Right ventricle myocardium superior (tissue), 1 donor: Measurements from ENCODE around the gene PTPRN2. TPM values are rescaled to one million over a fixed set of nuclear protein-coding genes. Genes with fewer than 3 reads are reported as not detected.
"Not testable (repeated sequence)": the region's sequence is repeated elsewhere in the genome, so short reads cannot be mapped to it uniquely, and the experiment has no call there.

Source experiments
- ATAC-seq: fragments of 200-7000 bp; cut with Tn5 transposase; one replicate; pipeline ENCODE4 v1.9.1; 2020; ENCODE audit warnings: mild to moderate bottlenecking; ENCODE audit not compliant: poor library complexity
- DNase-seq: peaks from one replicate; pipeline ENCODE4 v3.0.0-alpha.2; 2020
- intact Hi-C: fragments of 100-400 bp; cut with DNase I; formaldehyde crosslinking; loops from one replicate; pipeline ENCODE4 v1.11.2; 2022
- total RNA-seq: library from RNA; stranded (reverse); fragmentation: NEBNext Ultra II Directional; extraction: Animal tissue kit (Norgen Biotek cat#: 25700); gene quantifications from one replicate; pipeline ENCODE4 v1.2.1, GENCODE V29; 2021
- donor health status: DM: no; HTN: yes; CAD: no; lungs with severe emphysema.

Gene PTPRN2
- total RNA-seq, 1 donor from 2014 or later = 1.2 TPM

DNA sequence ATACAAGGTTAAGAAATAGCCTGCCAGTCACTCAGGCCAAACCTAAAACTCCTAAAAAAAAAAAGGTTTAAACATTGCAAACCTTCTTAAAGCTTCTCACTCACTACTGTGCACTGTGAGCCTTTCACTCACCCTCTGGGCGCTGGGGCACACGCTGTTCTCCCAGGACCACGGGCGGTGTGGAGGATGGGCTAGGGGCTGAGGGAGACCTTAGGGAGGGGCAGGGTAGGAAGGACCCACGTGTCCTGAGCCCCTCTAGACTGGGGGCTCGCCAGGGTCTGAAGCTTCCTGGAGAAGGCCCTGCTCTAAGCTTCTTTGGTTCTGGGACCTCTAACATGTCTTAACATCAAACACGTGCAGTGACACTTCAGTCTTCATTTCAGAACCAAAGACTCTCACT, 681.0 kb downstream of the PTPRN2 start:
- DNase-seq = no peak
- ATAC-seq = no peak
- intact Hi-C loops = no loop called here

DNA sequence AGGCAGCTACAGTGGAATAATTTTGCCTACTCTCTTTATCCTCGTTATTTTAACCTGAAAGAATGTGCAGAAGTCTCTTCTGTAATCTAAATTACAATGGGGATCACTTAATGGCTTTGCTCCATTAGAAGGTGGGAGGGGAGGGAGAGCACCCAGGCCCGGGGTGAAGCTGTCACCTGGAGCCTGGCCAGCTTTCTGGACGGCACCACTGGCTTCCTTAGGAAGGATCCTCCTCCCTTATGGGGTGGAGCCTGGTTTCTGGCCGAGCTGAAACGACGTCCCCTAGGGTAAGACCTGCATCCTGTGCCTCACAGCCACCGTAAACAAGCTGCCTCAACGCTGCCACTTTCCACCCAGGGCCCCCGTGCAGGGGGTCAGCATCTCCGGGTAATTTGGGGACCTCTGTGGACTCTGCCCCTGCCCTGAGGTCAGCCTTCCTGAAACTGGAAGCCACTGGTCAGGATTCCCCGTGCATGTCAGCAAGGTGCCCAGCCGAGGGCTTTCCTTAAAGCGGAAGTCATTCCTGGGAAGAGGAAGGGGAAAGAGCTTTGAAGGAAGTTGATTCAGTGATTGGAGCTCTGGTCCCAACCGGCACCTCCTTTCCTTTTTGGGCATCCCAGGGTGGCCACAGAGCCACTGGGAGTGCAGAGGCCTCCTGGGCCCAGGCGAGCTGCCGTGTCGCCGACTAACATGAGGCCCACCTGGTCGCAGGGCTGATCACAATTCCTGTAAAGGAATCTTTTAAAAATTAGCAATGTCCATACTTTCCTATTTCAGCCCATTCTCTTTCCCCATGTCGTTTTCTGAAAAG, 681.8 kb downstream of the PTPRN2 start:
- intact Hi-C loops = no loop called here
- peak; percentile 64 for ATAC-seq
- DNase-seq = peak; percentile 65

GRCh38 chr7:157904866-157905570, 682.6 kb downstream of the PTPRN2 start:
- no peak for ATAC-seq
- intact Hi-C loops = no loop called here
- DNase-seq = no peak

DNA sequence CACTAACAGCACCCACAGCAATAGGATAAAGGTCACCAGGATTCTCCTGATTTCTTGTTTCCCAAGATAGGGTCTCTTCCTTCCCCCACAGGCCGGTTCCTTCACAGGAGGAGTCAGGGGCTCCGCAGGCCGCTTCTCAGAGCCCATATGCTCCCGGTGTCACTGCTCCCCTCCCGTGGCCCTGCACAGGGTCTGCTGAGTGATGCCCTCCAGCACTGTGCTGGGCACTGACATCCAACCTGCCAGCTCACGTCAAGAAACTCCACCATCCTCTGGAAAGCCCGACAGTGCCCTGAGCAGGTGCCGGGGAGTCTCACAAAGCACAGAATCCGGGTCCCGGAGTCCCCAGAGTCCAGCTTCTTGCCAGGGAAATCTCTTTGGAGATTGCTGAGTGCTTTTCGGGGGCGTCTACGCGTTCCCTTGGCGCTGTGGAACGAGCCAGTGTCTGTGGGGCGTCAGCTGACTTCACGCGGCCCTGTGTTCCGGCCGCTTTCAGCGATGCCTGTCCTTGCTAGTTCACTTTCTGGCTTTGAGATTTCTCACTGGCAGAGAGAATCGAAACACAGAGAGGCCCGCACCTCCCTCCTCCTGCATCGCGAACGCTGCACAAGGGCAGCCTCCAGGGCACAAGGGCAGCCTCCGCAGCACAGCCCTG, 683.3 kb downstream of the PTPRN2 start:
- no peak for DNase-seq
- ATAC-seq = no peak
- intact Hi-C loops = no loop called here

DNA sequence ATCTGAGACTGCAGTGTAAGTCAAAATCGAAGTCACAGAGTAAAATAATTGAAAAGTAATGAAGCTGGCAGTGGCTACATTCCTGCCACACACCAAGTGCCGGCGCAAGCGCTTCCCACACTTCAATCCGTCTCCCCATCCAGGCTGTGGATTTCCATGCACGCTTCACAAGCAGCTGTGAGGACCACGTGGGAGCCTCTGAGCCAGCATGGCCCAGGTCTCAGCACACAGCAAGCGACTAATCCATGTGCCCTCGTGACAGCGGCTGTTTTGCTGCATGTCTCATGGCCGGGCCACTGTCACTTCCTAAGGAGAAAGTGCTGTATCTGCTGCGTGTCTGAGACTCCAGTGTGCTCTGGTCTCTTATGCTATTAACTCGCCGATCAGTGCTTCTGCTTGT, 683.9 kb downstream of the PTPRN2 start:
- intact Hi-C loops = no loop called here
- no peak for ATAC-seq
- no peak for DNase-seq

DNA sequence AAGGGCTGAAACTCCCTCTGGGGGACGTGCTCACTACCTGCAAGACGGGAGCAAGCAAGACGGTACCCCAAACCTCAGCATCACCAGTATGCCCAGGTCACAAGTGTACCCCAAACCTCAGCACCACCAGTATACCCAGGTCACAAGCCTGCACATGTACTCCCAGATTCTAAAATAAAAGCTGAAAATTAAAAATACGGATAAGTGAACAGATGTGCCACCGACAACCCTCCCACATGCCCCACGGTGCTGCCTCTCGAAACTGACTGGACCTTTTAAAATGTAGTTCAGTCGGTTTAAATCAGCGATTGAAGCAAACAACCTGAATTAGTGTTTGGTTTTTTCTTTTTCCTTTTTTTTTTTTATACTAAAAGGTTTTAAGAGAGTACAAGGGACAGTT, 684.3 kb downstream of the PTPRN2 start:
- intact Hi-C loops = no loop called here
- DNase-seq = no peak
- ATAC-seq = no peak

GRCh38 chr7:157901816-157902610, 685.6 kb downstream of the PTPRN2 start:
- intact Hi-C loops, DNase-seq, ATAC-seq: not testable (repeated sequence)

DNA sequence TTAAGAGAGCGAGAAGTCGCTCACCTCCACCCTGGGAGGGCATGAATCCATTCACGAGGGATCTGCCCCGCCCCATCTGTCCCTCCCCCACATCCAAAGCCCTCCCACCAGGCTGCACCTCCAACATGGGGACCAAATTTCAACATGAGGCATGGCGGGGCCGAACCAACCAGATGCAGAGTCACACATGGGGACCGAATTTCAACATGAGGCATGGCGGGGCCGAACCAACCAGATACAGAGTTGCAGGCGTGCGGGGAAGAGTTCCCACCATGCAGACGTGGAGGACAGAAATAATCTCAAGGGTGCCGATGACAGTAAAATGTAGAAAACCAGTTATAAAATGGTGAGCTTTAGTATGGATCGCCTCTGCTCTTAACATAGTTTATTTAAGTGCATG, 686.5 kb downstream of the PTPRN2 start:
- intact Hi-C loops = no loop called here
- no peak for DNase-seq
- no peak for ATAC-seq

GRCh38 chr7:157900556-157900955, 687.1 kb downstream of the PTPRN2 start:
- DNase-seq (no peak), ATAC-seq (no peak)
- intact Hi-C loops = no loop called here

GRCh38 chr7:157900011-157900410, 687.6 kb downstream of the PTPRN2 start:
- intact Hi-C loops = no loop called here
- ATAC-seq (peak; percentile 64), DNase-seq (no peak)

GRCh38 chr7:157898802-157899505, 688.7 kb downstream of the PTPRN2 start:
- intact Hi-C loops = no loop called here
- DNase-seq = no peak
- no peak for ATAC-seq

GRCh38 chr7:157898261-157898660, 689.4 kb downstream of the PTPRN2 start:
- intact Hi-C loops = no loop called here
- DNase-seq (no peak), ATAC-seq (no peak)

- intact Hi-C loops = no loop called here
- DNase-seq (no peak), ATAC-seq (no peak)
Observed at GRCh38 chr7:157897681-157898080, 689.9 kb downstream of the PTPRN2 start.

DNA sequence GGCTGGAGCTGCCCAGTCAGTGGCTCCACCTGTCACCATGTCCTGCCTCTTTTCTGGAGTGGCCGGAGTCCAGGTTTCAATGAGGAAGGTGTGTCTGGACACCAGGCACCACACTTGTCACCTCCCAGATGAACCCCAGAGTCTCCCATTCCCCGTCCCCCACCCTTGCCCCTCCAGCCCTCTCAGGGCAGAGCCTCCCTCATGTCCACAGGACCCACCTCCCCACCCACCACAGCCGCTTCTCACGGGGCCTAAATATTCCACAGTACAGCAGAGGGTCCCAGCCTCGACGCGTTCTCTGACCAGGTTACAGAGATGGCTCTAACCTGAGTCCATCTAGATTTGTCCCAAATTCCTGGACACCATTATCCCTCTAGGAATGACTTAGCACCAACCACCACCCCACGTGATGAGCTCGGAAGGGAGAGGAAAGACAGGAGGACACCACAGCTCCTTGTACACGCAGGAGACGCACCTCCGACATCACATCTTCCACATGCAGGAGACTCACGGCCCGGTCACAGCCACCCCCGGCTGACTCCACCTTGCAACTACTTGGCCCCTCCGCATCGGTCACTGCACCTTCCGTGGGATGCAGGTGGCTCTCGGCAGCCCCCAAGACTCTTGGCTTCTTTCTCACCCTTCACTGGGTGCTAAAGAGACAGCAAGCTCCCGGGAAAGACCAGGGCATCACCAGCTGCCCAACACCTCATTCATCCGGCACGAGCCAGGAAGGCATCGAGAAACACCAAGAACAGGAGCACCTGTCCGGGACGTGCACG, 690.7 kb downstream of the PTPRN2 start:
- ATAC-seq (no peak), DNase-seq (no peak)
- intact Hi-C loops = no loop called here

DNA sequence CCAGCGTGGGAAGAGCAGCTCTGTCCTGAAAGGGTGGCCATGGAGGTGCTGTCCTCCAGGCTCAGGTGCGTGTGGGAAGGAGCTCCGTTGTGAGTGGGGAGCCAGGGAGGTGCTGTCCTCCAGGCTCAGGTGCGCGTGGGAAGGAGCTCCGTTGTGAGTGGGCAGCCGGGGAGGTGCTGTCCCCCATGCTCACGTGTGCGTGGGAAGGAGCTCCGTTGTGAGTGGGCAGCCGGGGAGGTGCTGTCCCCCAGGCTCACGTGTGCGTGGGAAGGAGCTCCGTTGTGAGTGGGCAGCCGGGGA, 691.3 kb downstream of the PTPRN2 start:
- ATAC-seq, DNase-seq, intact Hi-C loops: not testable (repeated sequence)

DNA sequence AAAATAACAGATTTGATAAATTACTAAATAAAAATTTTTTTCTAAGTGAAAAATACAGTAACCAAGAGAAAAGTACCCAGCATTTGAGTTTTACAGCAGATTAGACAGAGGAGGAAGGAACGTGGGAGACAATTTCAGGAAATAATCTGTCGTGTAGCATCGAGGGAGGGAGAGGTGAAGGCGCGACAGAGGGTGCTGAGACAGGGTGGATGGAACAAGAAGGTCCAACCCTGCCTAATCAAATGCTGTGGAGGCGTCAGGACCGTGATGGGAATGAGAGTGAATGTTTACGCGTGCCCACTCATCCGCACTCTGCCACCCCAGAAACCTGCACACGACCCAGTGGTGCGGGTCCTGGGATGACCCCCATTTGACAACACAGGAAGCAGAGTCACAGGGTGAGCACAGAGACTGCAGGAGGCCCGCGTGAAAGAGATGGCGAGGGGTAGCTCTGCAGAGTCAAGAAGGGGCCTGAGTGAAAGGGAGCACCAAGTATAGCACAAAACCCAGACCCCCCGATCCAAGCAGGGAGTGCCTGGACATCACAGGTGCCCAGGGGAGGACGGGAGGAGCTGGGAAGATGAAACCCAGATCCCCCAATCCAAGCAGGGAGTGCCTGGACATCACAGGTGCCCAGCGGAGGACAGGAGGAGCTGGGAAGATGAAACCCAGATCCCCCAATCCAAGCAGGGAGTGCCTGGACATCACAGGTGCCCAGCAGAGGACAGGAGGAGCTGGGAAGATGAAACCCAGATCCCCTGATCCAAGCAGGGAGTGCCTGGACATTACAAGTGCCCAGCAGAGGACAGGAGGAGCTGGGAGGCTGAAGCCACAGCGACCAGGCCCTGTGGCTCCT, 691.9 kb downstream of the PTPRN2 start:
- ATAC-seq (no peak), DNase-seq (no peak)
- intact Hi-C loops = no loop called here

GRCh38 chr7:157895098-157895497, 692.5 kb downstream of the PTPRN2 start:
- DNase-seq, intact Hi-C loops: not testable (repeated sequence)

More at GRCh38 chr7:157895098-157895497, 692.5 kb downstream of the PTPRN2 start:
- not testable (repeated sequence) for ATAC-seq
